ENCODE results near the gene MIB2.

GRCh38 chr1:1578371-1578940 is 36.8 kb upstream of the MIB2 start:
- no peak for TF ChIP-seq CTCF (IDR thresholded peaks at IDR 0.05)
- no peak for TF ChIP-seq POLR2A (IDR thresholded peaks at IDR 0.05)

All from right lobe of liver (tissue), 4 donors.